ENCODE measurements around the gene APBB3. TPM values are rescaled to one million over a fixed set of nuclear protein-coding genes. Genes with fewer than 3 reads are reported as not detected.

Gene APBB3
- total RNA-seq, 4 donors from 2014 or later: 6.8 to 12.5 (median 11.8) TPM

- intact Hi-C loops (cut with DNase I): no loop called here
- H3K27me3 ChIP-seq: no peaks in the 10 kb centered on the region
- no peak overlapping the region for H3K27ac ChIP-seq (replicated peaks in 1 of 4)
- no peaks in the 10 kb centered on the region for H3K9me3 ChIP-seq
- H3K4me1 ChIP-seq: peaks cover 27 to 34% (median 28%) of the 10 kb centered on the region in 4 donors
- H3K36me3 ChIP-seq: peaks cover 0 to 18% (median 9%) of the 10 kb centered on the region in 4 donors
- no peak for TF ChIP-seq EP300 (IDR thresholded peaks at IDR 0.05)
- TF ChIP-seq CTCF (IDR thresholded peaks at IDR 0.05): no peak
- no peak for TF ChIP-seq POLR2A (IDR thresholded peaks at IDR 0.05; ENCODE audit: low read depth)
- TF ChIP-seq POLR2AphosphoS5 (IDR thresholded peaks at IDR 0.05): no peak
- WGBS: 95% methylated on average over 7 of the region's 7 CpGs
- H3K4me3 ChIP-seq: no peak overlapping the region
- DNase-seq (ENCODE audit: extremely low spot score): no peak
These were observed 9.3 kb upstream of the APBB3 start for GRCh38 chr5:140573683-140574082.

- H3K4me3 ChIP-seq: no peak overlapping the region
- no peaks in the 10 kb centered on the region for H3K27me3 ChIP-seq
- DNase-seq (ENCODE audit: extremely low spot score): no peak
- peak overlapping the region; percentile 30 to 71 (median 62) for H3K27ac ChIP-seq (replicated peaks in 1 of 4)
- peaks cover 46 to 57% (median 50%) of the 10 kb centered on the region in 4 donors for H3K4me1 ChIP-seq
- H3K9me3 ChIP-seq: no peaks in the 10 kb centered on the region
- intact Hi-C loops (cut with DNase I): no loop called here
- 68% methylated on average over 5 of the region's 5 CpGs for whole genome bisulfite sequencing
- TF ChIP-seq POLR2AphosphoS5 (IDR thresholded peaks at IDR 0.05) (peak in 1 of 2 donors; percentile 31), POLR2A (IDR thresholded peaks at IDR 0.05; ENCODE audit: low read depth) (no peak), CTCF (IDR thresholded peaks at IDR 0.05) (no peak), EP300 (IDR thresholded peaks at IDR 0.05) (no peak)
- H3K36me3 ChIP-seq: peaks cover 0 to 44% (median 35%) of the 10 kb centered on the region in 4 donors
These were observed 6.7 kb upstream of the APBB3 start for GRCh38 chr5:140571105-140571504.

- no peak for DNase-seq (ENCODE audit: extremely low spot score)
- Histone ChIP-seq H3K36me3 (peaks cover 0 to 44% (median 38%) of the 10 kb centered on the region in 4 donors), H3K27ac (replicated peaks in 1 of 4) (peak overlapping the region; percentile 54 to 71 (median 68)), H3K4me1 (peaks cover 52 to 63% (median 56%) of the 10 kb centered on the region in 4 donors), H3K27me3 (no peaks in the 10 kb centered on the region), H3K4me3 (no peak overlapping the region), H3K9me3 (no peaks in the 10 kb centered on the region)
- TF ChIP-seq POLR2A (IDR thresholded peaks at IDR 0.05; ENCODE audit: low read depth): no peak
- 100% methylated on average over 1 of the region's 1 CpG for WGBS
- intact Hi-C loops (cut with DNase I): no loop called here
These were observed 6.1 kb upstream of the APBB3 start for GRCh38 chr5:140570488-140570887.

GRCh38 chr5:140570058-140570457 lies 5.7 kb upstream of the APBB3 start:
- Histone ChIP-seq H3K27ac (replicated peaks in 1 of 4) (peak overlapping the region; percentile 54 to 70 (median 68)), H3K36me3 (peaks cover 0 to 44% (median 38%) of the 10 kb centered on the region in 4 donors), H3K4me3 (no peak overlapping the region), H3K9me3 (no peaks in the 10 kb centered on the region), H3K27me3 (no peaks in the 10 kb centered on the region), H3K4me1 (peaks cover 56 to 68% (median 61%) of the 10 kb centered on the region in 4 donors)
- 93% methylated on average over 4 of the region's 4 CpGs for WGBS
- no peak for DNase-seq (ENCODE audit: extremely low spot score)
- no peak for TF ChIP-seq POLR2A (IDR thresholded peaks at IDR 0.05; ENCODE audit: low read depth)
- TF ChIP-seq EP300 (IDR thresholded peaks at IDR 0.05): no peak
- no peak for TF ChIP-seq POLR2AphosphoS5 (IDR thresholded peaks at IDR 0.05)
- TF ChIP-seq CTCF (IDR thresholded peaks at IDR 0.05): no peak
- intact Hi-C loops (cut with DNase I): no loop called here

GRCh38 chr5:140569197-140569596 lies 4.8 kb upstream of the APBB3 start:
- Histone ChIP-seq H3K9me3 (no peaks in the 10 kb centered on the region), H3K4me1 (peaks cover 56 to 69% (median 62%) of the 10 kb centered on the region in 4 donors), H3K27ac (replicated peaks in 1 of 4) (peak overlapping the region; percentile 54 to 70 (median 68)), H3K27me3 (no peaks in the 10 kb centered on the region), H3K36me3 (peaks cover 0 to 44% (median 38%) of the 10 kb centered on the region in 4 donors), H3K4me3 (peak overlapping the region in 2 of 4 donors; percentile 1 to 13)
- TF ChIP-seq CTCF (IDR thresholded peaks at IDR 0.05): no peak
- no peak for TF ChIP-seq EP300 (IDR thresholded peaks at IDR 0.05)
- TF ChIP-seq POLR2A (IDR thresholded peaks at IDR 0.05; ENCODE audit: low read depth): no peak
- TF ChIP-seq POLR2AphosphoS5 (IDR thresholded peaks at IDR 0.05): peak in 1 of 2 donors; percentile 13
- intact Hi-C loops (cut with DNase I): loop anchor here (5.0 kb wide), 1 partner anchor 68 kb away; the partner anchor contains the start of gene TMCO6
- WGBS: 57% methylated on average over 4 of the region's 4 CpGs
- DNase-seq (ENCODE audit: extremely low spot score): no peak
